GM19397 (cell line): ENCODE results near the gene FBXO46.
A peak's percentile ranks its signal among the peaks of the same experiment; 100 is the strongest.

Source experiments
- ATAC-seq: cut with Tn5 transposase; IDR thresholded peaks from one replicate; pipeline ENCODE4 v1.9.1; 2021; ENCODE audit warnings: mild to moderate bottlenecking, moderate library complexity; ENCODE audit not compliant: unreplicated experiment

Gene FBXO46

GRCh38 chr19:45730368-45731288 lies at the start of gene FBXO46:
FBXO46 (minus strand) TSS chr19:45730896; CDS start chr19:45713495, 17,401 bp downstream.
- ATAC-seq = peak; percentile 88

- no peak for ATAC-seq
Observed at GRCh38 chr19:45780146-45780447, 49.4 kb upstream of the FBXO46 start.

- ATAC-seq = peak; percentile 67
Observed at GRCh38 chr19:45779231-45780145, 48.8 kb upstream of the FBXO46 start.

- no peak for ATAC-seq
Observed at GRCh38 chr19:45778010-45778661, 47.4 kb upstream of the FBXO46 start.

GRCh38 chr19:45777395-45777961 lies 46.8 kb upstream of the FBXO46 start:
- no peak for ATAC-seq

- no peak for ATAC-seq
Observed at GRCh38 chr19:45774765-45775164, 44.1 kb upstream of the FBXO46 start.

GRCh38 chr19:45773384-45773783 lies 42.7 kb upstream of the FBXO46 start:
- no peak for ATAC-seq

GRCh38 chr19:45772912-45773311 lies 42.2 kb upstream of the FBXO46 start:
- ATAC-seq = no peak

GRCh38 chr19:45772130-45772840 lies 41.6 kb upstream of the FBXO46 start:
- no peak for ATAC-seq

GRCh38 chr19:45771311-45771933 lies 40.7 kb upstream of the FBXO46 start:
- ATAC-seq = no peak

- ATAC-seq = peak; percentile 43
Observed at GRCh38 chr19:45770192-45771101, 39.8 kb upstream of the FBXO46 start.

GRCh38 chr19:45769821-45770191 lies 39.1 kb upstream of the FBXO46 start:
- ATAC-seq = no peak

GRCh38 chr19:45768984-45769782 lies 38.5 kb upstream of the FBXO46 start, which contains the start of gene SIX5:
SIX5 (minus strand) TSS chr19:45769252; CDS start chr19:45768844, 408 bp downstream.
- peak; percentile 57 for ATAC-seq

GRCh38 chr19:45768655-45768983 lies 37.9 kb upstream of the FBXO46 start:
- ATAC-seq = no peak

- ATAC-seq = no peak
Observed at GRCh38 chr19:45767881-45768654, 37.4 kb upstream of the FBXO46 start.

GRCh38 chr19:45767410-45767880 lies 36.7 kb upstream of the FBXO46 start:
- no peak for ATAC-seq

GRCh38 chr19:45766869-45767346 lies 36.2 kb upstream of the FBXO46 start:
- no peak for ATAC-seq
